Fibroblast of skin of back (primary cell): ENCODE results near the gene SPC25. TPM values are rescaled to one million over a fixed set of nuclear protein-coding genes. Genes with fewer than 3 reads are reported as not detected.
"Not testable (repeated sequence)": the region's sequence is repeated elsewhere in the genome, so short reads cannot be mapped to it uniquely, and the experiment has no call there.

Experiments used
- DNase-seq: peaks from one replicate; pipeline ENCODE4 v3.0.0-alpha.2; 2013
- polyA plus RNA-seq, 2 experiments: library from polyadenylated mRNA; unstranded; fragments of 120-200 nt; gene quantifications; one replicate each; pipeline ENCODE4 v1.2.1, GENCODE V29; 2013; ENCODE audit not compliant: insufficient read length in 2 of 2

SPC25 gene, protein sequence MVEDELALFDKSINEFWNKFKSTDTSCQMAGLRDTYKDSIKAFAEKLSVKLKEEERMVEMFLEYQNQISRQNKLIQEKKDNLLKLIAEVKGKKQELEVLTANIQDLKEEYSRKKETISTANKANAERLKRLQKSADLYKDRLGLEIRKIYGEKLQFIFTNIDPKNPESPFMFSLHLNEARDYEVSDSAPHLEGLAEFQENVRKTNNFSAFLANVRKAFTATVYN
- polyA plus RNA-seq (2013, experiment 1 of 2; ENCODE audit: insufficient read length), result 37.7 TPM
- 2.3 TPM for polyA plus RNA-seq (2013, experiment 2 of 2; ENCODE audit: insufficient read length)

DNA sequence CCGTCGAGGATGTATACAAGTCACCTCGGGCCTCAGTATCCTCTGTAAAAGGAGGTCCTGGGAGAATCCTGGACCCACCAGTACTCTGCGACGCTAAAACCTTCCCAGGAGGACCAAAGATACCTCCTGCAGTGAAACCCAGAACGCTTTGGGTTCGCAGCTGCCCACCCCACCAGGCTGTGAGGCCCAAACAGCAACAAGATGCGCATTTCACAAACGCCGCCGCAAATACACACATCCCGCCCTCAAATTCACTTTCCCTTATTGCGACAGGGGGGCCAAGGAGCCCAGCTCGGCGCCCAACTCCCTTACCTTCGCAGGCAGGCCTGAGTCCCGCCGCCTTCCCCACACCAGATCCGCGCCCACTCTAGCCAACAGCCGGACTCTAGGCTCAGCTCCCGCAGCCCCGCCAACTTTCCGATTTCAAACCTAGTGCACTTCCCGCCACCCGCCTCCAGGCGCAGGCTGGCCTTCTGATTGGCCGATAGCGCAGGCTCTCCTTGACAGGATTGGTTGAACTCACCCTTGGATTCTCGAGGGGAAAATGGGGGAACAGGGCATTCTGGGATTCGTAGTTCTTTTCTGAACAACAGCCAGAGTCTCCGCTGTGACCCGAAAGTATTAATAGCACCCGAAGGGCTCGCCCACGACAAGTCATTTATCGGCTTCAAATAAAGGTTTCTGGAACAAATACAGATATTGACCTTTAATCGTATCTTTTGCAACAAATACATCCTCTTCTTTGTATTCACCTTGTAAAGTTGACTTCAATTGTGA, at the start of gene SPC25:
SPC25 (minus strand) TSS at position 425 of the 777 bp plus-strand sequence. CDS start 911 bp downstream, outside the sequence.
- peak; percentile 93 for DNase-seq

DNA sequence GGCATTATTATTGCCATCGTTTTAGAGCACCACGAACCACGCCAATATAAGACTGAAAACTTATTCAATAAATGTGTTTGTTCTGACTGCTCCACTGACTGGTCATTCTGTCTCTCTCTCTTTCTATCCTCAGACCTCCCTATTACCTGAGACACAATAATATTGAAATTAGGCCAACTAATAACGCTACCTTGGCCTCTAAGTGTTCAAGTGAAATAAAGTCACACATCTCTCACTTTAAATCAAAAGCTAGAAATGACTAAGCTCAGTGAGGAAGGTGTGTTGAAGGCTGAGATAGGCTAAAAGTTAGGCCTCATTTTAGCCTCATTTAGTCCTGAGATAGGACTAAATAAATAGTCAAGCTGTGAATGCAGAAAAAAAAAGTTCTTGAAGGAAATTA, 49.7 kb upstream of the SPC25 start:
- no peak for DNase-seq

DNA sequence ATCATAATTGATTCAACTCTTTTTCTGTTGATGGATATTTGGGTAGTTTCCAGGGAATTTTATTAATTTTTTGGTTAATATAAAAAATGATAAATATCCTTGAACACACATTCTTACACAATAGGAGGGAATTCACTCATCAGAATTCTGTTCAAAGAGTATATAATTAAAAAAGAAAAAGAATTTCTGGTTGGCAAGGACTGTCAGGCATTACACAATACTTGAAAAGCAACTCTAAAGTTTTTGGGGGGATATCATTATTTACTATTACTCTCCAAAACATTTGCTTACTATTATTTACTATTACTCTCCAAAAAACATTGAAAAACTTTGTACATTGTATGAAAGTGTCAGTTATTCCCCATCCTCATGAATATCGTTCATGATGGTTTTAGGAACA, 48.8 kb upstream of the SPC25 start:
- no peak for DNase-seq

DNA sequence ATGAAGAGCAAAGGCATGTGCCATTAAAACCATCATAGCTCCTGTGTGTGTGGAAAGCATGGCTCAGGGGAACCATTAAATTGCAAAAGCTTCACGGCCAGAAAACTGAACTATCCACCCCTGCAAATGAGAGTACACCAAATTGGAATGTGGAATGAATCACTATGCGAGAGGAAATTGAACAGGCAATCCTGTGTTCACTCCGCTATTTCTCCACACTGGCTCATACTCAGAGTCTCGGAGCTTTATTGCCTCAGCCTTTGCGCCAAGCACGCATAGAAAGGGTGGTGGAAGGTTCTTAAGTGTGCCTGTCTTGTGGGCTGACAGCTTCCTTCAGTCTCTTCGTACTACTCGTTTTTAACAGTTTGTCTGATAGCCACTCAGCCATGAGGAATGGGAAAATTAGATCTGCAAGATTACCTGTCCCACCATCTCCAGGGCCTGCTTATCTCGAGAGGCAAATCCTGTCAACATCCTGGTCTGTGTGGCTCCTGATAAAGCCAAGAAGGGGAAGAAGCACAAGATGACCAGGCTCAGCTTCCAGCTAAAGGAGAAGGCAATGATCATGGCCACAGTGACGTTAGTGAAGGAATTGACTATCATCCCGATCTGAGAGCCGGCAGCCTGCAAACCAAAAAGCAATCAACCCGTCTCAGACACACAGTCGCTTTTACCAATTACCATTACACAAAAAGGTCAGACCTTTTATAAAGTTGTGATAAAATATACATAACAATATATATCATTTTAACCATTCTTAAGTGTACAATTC, 45.8 kb upstream of the SPC25 start:
- DNase-seq, result no peak

DNA sequence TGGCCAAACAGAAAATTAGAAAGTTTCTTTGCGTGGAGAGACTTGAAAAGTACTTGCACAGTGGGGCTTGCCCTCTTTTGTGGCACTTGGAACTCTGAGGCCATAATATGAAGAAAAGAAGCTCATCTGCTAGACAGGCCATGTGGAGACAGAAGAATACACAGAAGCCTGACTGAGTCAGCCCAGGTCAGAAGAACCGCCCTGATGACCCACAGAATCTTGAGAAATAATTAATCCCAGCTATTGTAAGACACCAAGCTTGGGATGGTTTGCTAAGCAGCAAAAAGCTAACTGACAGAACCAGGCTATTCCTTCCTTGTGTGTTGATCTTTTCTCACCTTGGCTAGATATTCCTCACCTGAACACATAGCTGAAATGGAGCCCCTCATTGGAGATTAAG, 44.6 kb upstream of the SPC25 start:
- DNase-seq, result no peak

DNA sequence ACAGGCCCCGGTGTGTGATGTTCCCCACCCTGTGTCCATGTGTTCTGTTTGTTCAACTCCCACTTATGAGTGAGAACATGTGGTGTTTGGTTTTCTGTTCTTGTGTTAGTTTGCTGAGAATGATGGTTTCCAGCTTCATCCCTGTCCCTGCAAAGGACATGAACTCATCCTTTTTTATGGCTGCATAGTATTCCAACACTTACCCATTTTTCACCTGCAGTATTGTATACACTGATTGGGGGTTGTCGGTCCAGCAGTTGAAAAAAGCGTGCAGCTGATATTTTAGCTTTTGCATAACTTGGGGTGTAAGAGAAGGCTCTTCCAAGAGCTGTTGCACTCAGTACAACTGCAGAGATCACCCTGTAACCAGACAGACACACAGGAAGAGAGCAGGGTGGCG, 41.9 kb upstream of the SPC25 start:
- not testable (repeated sequence) for DNase-seq

DNA sequence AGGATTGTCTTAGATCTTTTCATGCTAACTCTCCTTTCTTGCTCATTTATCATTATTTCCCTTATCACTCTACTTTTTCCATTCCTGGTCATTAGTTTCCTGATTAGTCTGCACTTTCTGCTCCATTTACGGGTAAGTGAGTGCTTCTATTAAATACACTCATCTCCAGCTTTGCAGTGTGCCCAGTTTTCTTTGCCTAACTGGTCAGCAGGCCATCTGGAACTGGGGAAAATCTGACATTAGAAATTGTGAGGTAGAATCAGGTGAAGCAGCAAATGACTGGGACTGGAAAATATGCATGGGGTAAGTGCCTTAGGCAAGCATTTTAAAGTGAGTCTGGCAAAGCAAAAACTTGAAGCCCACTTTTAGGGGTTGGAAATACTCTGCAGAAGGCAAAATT, 40.0 kb upstream of the SPC25 start:
- DNase-seq, result no peak

DNA sequence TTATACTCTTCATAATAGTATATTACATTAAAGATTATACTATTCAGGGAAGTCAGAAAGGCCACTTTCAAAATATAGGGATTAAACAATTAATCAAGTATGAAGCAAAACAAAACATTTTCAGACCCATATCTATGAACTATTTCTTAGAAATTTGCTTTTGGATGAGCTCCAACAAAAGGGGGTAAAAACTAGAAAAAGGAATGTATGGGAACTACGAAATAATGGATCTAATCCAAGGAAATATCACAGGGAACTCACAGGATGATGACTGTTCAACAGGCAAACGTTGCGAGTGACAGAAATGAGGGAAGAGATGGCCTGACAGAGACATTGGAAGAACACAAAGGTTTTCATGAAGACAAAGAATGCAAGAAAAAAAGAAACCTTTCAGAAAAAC, 38.8 kb upstream of the SPC25 start:
- DNase-seq, result peak; percentile 35

DNA sequence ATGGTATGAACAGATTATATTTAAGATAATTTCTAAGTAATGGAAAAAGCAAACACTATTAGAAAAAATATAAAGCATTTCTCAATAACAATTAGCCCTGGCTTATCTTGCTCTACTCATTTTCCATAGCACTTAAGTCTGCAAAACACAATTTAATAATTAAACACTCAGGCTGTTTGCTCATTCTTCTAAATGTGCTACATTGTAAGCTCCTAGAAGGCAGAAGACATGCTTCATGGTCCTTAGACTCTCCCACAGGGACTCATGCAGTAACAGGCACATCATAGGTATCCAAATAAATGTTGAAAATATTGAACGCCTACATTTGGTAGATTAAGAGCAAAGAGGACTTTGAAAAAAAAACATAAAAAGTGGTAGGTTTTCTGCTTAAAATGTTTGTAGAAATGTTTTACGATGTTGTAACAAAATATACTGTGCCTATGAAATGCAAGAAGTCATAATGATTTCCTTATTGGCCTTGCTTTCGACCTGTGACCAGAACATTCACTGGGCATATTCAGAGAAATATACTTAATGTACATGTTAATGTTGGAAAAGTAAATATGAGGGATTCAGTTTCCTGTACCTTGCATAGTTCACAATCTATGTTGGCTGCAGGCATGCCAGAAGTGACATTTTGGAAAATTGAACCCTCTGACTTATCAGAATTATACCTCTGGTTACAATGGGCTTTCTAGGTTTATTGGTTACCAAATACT, 38.0 kb upstream of the SPC25 start:
- no peak for DNase-seq

DNA sequence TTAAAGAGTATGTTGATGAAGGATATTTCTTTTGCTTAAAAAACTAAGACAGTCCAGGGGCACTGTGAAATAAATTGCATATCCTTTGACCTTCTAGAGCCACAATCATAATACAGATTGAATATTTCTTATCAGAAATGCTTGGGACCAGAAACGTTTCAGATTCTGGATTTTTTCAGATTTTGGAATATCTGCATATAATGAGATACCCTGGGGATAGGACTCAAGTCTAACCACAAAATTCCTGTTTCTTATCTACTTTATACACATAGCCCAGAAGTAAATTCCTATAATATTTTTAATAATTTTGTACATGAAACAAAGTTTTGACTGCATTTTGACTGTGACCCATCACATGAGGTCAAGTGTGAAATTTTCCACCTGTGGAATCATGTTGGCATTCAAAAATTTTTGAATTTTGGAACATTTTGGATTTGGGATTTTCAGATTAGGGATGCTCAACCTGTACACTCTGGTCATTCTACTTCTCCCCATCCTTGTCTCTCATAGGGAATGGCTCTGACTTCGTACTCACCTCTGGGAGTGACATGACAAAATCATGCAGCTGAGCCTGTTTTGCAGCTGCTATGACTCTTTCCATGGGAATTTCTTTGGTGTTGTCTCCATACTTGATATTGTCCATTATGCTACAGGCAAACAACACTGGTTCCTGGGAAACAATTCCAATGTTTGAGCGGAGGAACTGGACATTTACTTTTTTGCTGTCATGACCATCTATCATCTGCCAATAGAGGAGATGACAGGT, 36.6 kb upstream of the SPC25 start:
- no peak for DNase-seq

DNA sequence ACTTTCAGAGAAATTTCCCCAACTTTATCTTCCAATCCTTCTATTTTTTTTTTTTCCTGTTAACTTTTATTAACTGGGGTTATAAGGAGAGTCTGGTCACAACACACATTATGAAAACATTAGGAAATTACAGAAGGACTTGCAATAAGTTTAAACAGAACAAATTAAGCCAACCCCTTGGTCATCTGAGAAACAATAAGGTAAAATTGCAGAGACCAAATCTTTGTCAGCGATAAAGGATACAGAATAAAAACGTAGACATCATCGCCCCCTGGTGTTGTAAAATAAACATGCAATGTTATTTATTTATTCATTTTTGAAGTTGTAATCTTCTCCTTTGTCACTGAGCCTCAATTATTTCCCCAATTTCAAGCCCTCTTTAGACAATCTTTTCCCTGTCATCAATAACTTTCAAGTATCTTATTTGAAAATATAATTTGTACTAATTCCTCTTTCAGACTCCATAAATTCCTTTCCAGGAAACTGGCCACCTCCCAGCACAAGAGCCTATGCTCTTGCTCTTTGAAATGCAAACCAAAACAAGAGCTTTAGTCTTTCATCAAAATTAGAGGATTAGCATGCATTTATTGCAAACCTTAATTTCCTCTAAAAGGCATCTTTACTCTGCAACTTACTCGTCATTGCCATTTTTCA, 30.4 kb upstream of the SPC25 start:
- peak; percentile 29 for DNase-seq

DNA sequence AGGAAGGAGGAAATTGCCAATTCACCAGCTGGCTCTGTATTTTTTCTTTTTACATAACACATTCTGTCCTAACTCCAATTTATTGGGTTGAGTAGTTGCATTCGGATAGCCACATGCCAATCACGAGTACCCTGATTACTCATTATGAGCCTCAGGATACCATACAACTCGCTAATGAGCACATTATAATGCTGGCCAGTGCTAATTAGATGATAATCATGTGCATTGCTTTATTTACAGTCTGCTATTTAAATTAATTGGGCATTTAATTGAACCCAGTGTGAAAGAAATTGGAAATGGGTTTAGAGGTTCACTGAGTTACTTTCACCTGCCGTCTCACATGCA, 26.1 kb upstream of the SPC25 start:
- no peak for DNase-seq

DNA sequence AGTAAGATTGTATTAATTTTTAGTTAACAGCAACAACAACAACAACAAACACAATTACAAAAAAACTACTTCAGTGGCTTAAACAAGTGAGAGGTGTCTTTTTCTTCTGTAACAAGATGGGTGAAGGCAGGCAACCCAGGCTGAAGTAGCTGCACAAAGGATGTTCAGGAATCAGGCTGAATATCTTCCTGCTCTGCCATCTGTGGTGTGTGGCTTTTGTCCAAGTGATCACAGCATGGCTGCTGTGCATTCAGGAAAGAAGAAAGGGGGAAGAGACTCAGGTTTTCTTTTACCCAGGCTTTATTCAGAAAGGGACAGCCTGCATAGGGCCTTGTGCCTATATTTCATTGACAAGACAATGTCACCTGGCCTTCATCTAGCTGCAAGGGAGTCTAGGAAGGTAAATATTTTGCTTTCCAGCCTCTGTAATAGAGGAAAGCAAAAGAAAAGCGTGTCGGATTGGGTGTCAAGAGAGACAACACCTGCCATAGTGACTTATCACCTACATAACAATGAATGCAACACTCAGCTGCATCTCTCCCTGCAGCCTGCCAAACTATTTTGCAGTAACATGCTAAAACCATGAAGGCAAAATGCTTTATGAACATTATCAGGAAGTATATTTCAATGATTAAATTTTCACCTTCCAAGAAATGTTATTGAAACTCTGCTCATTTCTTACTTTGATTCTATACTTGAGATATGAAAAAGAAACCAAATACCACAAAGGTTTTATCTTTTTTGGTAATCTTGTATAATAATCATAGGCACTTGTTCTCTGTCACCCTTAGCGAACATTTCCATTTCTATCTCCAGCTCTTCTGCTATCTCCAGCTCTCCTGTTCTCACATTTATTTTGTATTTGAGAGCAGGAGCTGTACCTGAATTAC, 25.5 kb upstream of the SPC25 start:
- DNase-seq, result no peak

DNA sequence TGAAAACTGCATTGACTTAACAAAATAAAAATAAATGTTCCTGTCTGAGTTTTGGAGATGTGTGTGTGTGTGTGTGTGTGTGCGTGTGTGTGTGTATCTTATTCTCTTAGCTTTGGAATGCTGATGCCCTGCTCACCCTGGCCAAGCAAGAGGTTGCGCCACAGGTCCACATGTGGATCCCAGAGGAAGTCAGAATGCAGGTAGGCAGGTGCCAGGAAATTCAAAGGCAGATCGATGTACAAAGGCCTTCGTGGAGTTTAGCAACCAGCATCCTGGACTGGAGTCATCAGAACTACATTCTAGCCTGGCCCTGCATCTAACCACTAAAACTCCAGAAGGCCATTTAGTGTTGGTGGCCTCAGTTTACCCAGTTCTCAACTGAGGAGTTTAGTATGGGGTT, 23.3 kb upstream of the SPC25 start:
- DNase-seq, result no peak

DNA sequence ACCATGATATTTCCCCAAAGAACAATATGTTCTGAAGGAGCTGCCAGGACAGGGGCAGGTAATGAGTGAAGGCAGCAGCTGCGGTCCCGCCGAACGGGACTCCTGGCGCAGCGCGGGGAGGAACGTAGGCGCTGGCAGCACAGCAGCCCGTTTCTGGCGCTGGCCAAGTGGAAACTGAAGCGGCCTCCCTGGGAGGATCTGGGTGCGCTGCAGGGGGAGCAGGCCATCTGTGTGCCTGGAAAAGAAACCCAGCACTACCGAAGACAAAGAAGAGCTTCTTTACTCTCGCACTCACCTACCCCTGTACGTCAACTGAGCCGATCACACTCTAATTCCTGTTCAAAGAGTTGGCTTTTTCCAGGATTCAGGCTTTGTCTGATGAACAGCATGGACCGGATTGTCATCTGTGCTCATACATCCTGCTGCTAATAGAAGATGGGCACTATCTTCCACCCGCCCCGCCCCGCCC, 22.7 kb upstream of the SPC25 start:
- peak; percentile 8 for DNase-seq

DNA sequence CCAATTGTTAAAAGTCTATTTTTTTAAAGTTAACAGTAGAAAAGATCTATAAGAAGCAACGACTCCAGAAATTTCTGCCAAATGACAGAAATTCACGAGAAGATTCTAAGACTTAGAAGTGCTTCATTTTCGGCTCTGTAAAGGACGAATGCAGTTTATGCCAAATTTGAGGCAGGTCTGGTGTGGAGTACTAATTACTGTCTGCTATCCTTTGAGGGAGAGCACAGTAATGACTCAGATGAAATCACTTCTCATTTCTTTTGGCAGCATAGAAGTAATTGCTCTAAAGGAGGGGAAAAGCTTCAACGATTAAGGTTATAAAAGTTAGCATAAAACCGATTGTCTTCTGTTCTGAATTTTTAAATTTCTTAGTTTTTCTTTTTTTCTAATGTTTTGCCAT, 22.2 kb upstream of the SPC25 start:
- no peak for DNase-seq

DNA sequence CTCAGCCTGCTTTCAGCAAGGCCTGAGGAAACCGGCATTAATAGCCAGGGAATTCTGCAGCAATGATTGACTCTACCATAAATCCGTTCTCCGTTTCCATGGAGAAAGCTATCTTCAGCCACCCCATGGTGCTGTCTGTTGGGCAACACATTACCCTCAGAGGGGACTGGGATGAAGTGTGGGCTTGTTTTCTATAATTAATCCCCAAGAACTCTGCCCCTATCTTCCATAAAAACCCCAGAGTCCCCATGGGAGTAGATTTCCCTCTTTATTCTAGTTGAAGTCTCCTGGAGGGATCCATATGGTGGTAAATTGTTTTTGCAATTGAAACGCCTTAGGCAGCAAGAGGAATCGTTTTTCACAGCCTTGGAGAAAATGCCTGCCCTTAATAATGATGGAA, 20.1 kb upstream of the SPC25 start:
- DNase-seq, result no peak

DNA sequence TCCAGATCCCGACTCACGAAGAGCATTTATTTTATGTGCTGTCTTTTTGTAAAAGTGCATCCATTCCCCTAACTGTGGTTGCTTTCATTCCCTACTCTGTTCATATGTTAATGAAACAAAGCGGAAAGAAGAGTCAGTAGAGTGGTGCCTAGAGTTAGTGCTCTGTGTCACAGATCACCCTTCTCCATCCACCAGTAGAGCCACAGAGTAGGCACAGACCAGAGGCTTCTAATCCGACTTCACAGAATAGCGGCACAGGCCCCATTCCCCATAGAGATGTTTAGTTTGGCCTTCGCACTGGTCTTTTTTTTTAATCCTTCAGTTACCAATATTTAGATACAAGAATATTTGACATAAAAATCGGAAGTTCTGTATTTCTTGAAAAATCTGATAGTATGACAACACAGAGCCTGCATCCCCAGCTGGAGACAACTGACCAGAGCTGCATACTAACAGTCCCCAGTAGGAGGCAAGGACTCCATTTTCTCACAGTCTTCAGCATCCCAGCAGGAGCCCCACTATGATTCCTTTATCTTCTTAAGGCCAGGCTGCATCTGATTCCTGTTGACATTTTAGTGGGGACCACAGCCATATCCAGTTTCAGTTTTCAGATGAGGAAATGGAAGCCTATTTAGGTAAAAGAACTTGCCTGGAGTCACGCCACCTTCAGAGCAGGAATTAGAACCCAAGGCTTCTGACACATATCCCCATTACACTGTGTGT, 17.9 kb upstream of the SPC25 start:
- DNase-seq, result no peak

DNA sequence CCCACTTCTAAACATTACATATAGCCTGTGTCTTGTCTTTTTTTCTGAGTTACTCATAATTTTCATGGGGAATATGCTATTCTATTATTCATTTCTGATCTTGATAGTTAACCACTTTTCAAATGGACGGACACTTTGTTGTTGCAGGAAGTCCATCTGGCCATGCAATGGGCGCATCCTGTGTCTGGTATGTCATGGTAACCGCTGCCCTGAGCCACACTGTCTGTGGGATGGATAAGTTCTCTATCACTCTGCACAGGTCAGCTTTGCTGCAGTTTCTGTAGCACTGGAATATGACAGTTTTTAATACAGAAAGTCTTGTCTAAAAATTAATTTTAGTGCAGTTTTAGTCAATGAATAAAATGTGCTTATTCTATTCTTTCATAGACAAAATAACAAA, 14.1 kb upstream of the SPC25 start:
- no peak for DNase-seq

DNA sequence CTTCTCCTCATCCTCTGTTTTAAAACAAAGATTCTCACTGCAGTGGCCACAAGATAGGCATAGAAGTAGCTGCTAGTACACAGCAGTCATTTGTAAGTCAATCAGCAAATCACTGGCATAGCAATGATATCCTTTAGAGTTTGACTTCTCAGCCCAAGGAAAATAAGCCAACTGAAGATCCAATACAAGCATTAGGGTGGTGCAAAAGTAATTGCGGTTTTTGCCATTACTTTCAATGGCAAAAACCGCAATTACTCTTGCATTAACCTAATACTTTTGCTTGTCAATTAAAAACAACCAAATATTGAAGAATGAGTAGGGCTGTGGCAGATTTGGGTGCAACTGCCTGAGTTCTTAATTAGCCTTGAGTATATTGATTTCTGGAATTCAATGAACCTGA, 13.7 kb upstream of the SPC25 start:
- no peak for DNase-seq
